Brain microvascular endothelial cell (primary cell): ENCODE data around the gene PDE4D.
A peak's percentile ranks its signal among the peaks of the same experiment; 100 is the strongest.
"Not testable (repeated sequence)": the region's sequence is repeated elsewhere in the genome, so short reads cannot be mapped to it uniquely, and the experiment has no call there.

ENCODE experiments used
- DNase-seq: peaks from one replicate; pipeline ENCODE4 v3.0.0-alpha.2; 2020
- H3K27ac ChIP-seq: fragments of 250-450 bp; sonication (Bioruptor Pico); 2 replicates; pipeline ENCODE4 v1.5.1; 2020; ENCODE audit warnings: mild to moderate bottlenecking, moderate library complexity
- H3K27me3 ChIP-seq: fragments of 250-450 bp; sonication (Bioruptor Pico); replicated peaks from 2 replicates; pipeline ENCODE4 v1.5.1; 2020; ENCODE audit warnings: mild to moderate bottlenecking
- H3K36me3 ChIP-seq: fragments of 250-450 bp; sonication (Bioruptor Pico); replicated peaks from 2 replicates; pipeline ENCODE4 v1.5.1; 2020; ENCODE audit warnings: mild to moderate bottlenecking
- H3K4me3 ChIP-seq: 2 replicates; pipeline ENCODE4 v1.5.1; 2011; ENCODE audit warnings: low read depth, mild to moderate bottlenecking, control low read depth, low read length, moderate library complexity
- in situ Hi-C: cut with HindIII; loops from 2 replicates; pipeline ENCODE4 v1.10.0; 2017; ENCODE audit warnings: low sequenced_read_pairs, low pct_ligation_motif_present
- TF ChIP-seq, protein P1 (sequence below): IDR thresholded peaks from 2 replicates; pipeline ENCODE4 v1.5.1; 2011; ENCODE audit warnings: low read depth, mild to moderate bottlenecking, moderate library complexity, low read length, control low read depth, inconsistent platforms; ENCODE audit errors: missing control alignments

The PDE4D gene

DNA sequence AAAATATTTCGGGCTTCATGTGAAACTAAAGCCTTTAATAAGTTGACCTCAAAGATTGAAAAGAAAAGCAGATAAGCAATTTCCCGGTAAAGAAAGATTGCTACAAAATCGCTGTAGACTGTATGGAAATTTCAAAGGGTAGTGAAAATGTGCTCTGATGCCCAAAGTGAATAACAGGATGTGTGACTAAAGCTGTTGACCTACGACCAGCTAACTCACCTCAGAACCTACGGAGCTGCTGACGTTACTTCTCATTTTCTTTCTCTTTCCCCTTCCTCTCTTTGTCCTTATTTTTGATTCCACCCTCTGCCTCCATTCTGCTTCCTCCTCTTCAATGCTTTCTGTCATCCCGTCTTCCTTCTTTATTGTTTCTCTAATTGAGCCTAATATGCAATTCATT lies 103.2 kb downstream of the PDE4D start:
- TF ChIP-seq, protein P1, sequence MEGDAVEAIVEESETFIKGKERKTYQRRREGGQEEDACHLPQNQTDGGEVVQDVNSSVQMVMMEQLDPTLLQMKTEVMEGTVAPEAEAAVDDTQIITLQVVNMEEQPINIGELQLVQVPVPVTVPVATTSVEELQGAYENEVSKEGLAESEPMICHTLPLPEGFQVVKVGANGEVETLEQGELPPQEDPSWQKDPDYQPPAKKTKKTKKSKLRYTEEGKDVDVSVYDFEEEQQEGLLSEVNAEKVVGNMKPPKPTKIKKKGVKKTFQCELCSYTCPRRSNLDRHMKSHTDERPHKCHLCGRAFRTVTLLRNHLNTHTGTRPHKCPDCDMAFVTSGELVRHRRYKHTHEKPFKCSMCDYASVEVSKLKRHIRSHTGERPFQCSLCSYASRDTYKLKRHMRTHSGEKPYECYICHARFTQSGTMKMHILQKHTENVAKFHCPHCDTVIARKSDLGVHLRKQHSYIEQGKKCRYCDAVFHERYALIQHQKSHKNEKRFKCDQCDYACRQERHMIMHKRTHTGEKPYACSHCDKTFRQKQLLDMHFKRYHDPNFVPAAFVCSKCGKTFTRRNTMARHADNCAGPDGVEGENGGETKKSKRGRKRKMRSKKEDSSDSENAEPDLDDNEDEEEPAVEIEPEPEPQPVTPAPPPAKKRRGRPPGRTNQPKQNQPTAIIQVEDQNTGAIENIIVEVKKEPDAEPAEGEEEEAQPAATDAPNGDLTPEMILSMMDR = no peak
- DNase-seq = no peak
- in situ Hi-C loops = no loop called here
- Histone ChIP-seq H3K27ac (peak overlapping the region; percentile 13), H3K4me3 (no peak overlapping the region), H3K27me3 (no peaks in the 10 kb centered on the region), H3K36me3 (no peaks in the 10 kb centered on the region)

DNA sequence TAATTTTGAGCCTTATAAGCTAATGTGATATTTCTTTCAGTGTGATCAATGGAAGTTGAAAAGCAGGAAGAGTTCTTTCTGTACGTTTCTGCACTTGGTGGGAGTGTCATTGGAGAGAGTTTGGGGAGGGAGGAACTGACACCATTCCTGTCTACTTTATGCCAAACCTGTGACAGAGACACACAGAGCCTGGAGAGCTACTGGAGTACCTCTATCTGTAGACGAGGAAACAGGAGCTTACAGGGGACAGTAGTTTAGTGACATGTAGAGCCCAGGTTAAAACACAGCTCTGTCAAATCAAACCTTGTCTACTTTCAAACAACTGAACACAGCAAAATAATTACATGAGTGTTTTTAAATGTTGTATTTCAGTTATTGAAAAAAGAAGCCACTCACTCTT lies 103.6 kb downstream of the PDE4D start:
- in situ Hi-C loops = no loop called here
- Histone ChIP-seq H3K27ac (no peak overlapping the region), H3K27me3 (no peaks in the 10 kb centered on the region), H3K4me3 (no peak overlapping the region), H3K36me3 (no peaks in the 10 kb centered on the region)
- TF ChIP-seq, protein P1 = no peak
- no peak for DNase-seq

DNA sequence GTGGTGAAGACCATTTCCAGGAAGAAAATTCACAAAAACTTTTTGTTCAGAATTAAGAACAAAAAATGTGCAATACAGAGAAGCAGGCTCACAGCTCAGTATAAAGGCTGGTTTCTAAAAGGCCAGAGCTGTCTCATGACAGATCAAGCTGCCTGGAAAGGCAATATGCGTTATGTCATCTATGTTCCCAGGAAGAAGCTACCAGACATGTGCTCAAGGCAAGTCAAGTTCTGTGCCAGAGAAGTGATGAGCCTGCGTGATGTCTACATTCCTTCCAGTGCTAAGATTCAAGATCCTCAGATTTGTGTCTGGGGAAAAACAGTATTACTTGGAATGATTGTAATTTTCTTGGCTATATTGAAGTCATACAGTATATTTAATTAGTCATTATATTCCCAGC lies 104.3 kb downstream of the PDE4D start:
- in situ Hi-C loops = no loop called here

DNA sequence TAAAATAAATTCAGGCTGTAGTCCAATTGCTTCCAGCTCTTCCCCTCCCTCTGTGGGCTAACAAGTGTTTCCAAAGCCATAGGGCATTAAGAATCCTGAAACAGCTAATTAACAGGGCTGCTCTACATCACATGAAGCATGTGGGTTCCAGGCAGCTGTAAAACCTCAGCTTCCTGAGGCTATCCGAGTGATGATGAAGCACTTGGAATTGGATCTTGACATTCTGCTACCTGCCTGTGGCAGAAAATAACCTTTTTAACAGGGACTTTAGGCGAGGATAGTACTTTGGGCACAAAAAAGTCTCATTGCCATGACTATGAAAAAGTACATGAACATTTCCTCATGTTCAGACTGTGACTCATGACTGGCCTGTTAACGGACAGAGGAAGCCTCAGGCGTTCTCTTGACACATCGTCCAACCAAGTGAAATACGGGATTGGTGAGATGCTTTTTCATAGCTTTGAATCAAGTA lies 107.2 kb downstream of the PDE4D start:
- in situ Hi-C loops = no loop called here
- H3K27me3 ChIP-seq = no peaks in the 10 kb centered on the region
- no peaks in the 10 kb centered on the region for H3K36me3 ChIP-seq
- peak; percentile 92 for DNase-seq
- no peak overlapping the region for H3K4me3 ChIP-seq
- TF ChIP-seq, protein P1 = no peak
- H3K27ac ChIP-seq = peak overlapping the region; percentile 83

More for the DNA sequence above, 104.3 kb downstream of the PDE4D start:
- Histone ChIP-seq H3K27ac (no peak overlapping the region), H3K4me3 (no peak overlapping the region), H3K27me3 (no peaks in the 10 kb centered on the region), H3K36me3 (no peaks in the 10 kb centered on the region)
- DNase-seq = no peak
- TF ChIP-seq, protein P1 = no peak

DNA sequence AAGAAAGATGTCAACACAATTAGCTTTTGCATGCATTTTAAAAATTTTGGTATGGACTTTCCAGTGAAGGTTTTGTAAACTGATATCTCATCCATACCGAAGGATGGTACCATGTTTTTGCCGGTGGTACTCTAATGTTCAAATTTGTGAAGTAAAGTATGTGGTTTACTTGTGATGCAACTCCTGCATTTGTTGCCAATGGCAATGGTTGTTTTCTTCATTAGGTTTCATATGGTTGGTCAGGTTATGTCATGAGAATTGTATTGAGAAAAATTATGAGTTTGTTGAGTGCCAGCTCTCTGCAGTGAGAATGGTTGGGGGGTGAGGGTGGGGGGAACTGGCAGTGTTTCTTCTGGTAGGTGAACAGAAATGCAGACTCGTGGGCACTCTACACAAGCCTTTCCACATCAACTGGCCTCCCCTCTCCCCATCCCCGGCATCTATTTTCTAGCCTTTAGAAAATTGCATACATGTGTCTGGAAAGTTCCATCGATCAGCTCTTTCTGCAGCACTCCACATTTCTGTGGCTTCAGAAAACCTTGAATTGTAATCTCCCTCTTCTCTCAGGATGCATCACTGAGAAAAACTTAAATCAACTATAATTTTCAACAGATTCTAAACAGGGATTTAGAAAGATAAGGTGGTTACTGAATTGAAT lies 107.7 kb downstream of the PDE4D start:
- Histone ChIP-seq H3K27ac (peak overlapping the region; percentile 83), H3K36me3 (no peaks in the 10 kb centered on the region), H3K27me3 (no peaks in the 10 kb centered on the region), H3K4me3 (no peak overlapping the region)
- in situ Hi-C loops = no loop called here
- no peak for DNase-seq
- TF ChIP-seq, protein P1 = no peak

DNA sequence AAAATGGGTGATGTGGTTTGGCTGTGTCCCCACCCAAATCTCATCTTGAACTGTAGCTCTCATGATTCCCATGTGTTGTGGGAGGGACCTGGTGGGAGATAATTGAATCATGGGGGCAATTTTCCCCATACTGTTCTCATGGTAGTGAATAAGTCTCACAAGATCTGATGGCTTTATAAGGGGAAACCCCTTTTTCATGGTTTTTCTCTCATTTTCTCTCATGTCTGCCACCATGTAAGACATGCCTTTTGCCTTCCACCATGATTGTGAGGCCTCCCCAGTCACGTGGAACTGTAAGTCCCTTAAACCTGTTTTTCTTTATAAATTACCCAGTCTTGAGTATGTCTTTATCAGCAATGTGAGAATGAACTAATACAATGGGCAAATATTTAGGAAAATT lies 108.8 kb downstream of the PDE4D start:
- H3K4me3 ChIP-seq = not testable (repeated sequence)

More for the DNA sequence above, 108.8 kb downstream of the PDE4D start:
- H3K27ac ChIP-seq, in situ Hi-C loops, DNase-seq, H3K36me3 ChIP-seq, H3K27me3 ChIP-seq: not testable (repeated sequence)
